NB4 (cell line): Measurements from ENCODE around the gene SERPINB6.

Experiments
- MYC ChIP-seq: IDR thresholded peaks from 2 replicates; pipeline ENCODE4 v1.6.1; 2011; ENCODE audit warnings: low read depth, low read length
- POLR2A ChIP-seq: IDR thresholded peaks from 2 replicates; pipeline ENCODE4 v1.6.1; 2011; ENCODE audit warnings: mild to moderate bottlenecking; ENCODE audit not compliant: insufficient read length; ENCODE audit errors: extremely low read depth
- TF ChIP-seq, protein P1 (sequence below): IDR thresholded peaks from one replicate; pipeline ENCODE4 v1.5.1; 2012; ENCODE audit warnings: low read depth, low read length
- TF ChIP-seq, protein P2 (sequence below): IDR thresholded peaks from 2 replicates; pipeline ENCODE4 v1.6.1; 2011; ENCODE audit warnings: low read depth, low read length

DNA sequence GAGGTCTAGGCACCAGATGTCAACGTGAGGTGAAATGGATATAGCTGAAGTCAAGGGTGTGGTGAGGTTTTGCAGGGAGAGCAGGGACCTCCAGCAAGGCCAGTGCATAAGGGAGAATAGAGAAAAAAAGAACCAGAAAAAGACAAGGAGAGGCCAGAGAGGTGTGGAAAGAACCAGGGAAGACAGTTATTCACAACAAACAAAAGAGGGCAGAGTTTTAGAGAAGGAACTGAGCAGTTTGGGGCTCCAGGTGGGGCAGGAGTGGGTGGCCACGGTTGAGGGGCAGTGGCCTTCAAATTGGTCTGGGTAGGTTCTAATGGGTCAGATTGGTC, 16.7 kb upstream of the SERPINB6 start:
- TF ChIP-seq, protein P1, sequence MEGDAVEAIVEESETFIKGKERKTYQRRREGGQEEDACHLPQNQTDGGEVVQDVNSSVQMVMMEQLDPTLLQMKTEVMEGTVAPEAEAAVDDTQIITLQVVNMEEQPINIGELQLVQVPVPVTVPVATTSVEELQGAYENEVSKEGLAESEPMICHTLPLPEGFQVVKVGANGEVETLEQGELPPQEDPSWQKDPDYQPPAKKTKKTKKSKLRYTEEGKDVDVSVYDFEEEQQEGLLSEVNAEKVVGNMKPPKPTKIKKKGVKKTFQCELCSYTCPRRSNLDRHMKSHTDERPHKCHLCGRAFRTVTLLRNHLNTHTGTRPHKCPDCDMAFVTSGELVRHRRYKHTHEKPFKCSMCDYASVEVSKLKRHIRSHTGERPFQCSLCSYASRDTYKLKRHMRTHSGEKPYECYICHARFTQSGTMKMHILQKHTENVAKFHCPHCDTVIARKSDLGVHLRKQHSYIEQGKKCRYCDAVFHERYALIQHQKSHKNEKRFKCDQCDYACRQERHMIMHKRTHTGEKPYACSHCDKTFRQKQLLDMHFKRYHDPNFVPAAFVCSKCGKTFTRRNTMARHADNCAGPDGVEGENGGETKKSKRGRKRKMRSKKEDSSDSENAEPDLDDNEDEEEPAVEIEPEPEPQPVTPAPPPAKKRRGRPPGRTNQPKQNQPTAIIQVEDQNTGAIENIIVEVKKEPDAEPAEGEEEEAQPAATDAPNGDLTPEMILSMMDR = no peak
- TF ChIP-seq POLR2A = no peak
- TF ChIP-seq MYC = no peak
- TF ChIP-seq, protein P2, sequence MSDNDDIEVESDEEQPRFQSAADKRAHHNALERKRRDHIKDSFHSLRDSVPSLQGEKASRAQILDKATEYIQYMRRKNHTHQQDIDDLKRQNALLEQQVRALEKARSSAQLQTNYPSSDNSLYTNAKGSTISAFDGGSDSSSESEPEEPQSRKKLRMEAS = no peak
